Calu3 (cell line): ENCODE data around the gene XRN1. TPM values are rescaled to one million over a fixed set of nuclear protein-coding genes. Genes with fewer than 3 reads are reported as not detected.
"Not testable (repeated sequence)": the region's sequence is repeated elsewhere in the genome, so short reads cannot be mapped to it uniquely, and the experiment has no call there.

ENCODE experiments used
- BruUV-seq: library from RNA; stranded (reverse); fragments of 400-500 nt; replicated peaks from 2 replicates; lab custom pipeline; 2021; lab: Mats Ljungman, UMichigan
- CTCF ChIA-PET: fragments of 300-600 bp; sonication (Branson Sonifier 250); formaldehyde crosslinking; loops from one replicate; lab custom pipeline; 2022; ENCODE audit warnings: antibody characterized with exemption; lab: Charles Lee
- DNase-seq: peaks from one replicate; pipeline ENCODE4 v3.0.0; 2022
- H3K27ac Mint-ChIP-seq: one replicate; pipeline ENCODE4 v1.8.0; 2022; ENCODE audit warnings: mixed read lengths; ENCODE audit not compliant: unreplicated experiment
- H3K27me3 Mint-ChIP-seq: one replicate; pipeline ENCODE4 v1.8.0; 2022; ENCODE audit warnings: mixed read lengths; ENCODE audit not compliant: unreplicated experiment
- H3K36me3 Mint-ChIP-seq: one replicate; pipeline ENCODE4 v1.8.0; 2022; ENCODE audit warnings: mild to moderate bottlenecking, moderate library complexity, mixed read lengths; ENCODE audit not compliant: insufficient read depth, unreplicated experiment
- H3K4me1 Mint-ChIP-seq: one replicate; pipeline ENCODE4 v1.8.0; 2022; ENCODE audit warnings: mild to moderate bottlenecking, low read depth, mixed read lengths; ENCODE audit not compliant: unreplicated experiment
- H3K4me3 Mint-ChIP-seq: one replicate; pipeline ENCODE4 v1.8.0; 2022; ENCODE audit warnings: mild to moderate bottlenecking, low read depth, moderate library complexity, mixed read lengths; ENCODE audit not compliant: unreplicated experiment
- H3K9me3 Mint-ChIP-seq: one replicate; pipeline ENCODE4 v1.8.0; 2022; ENCODE audit warnings: low read depth, mixed read lengths; ENCODE audit not compliant: unreplicated experiment
- intact Hi-C: fragments of 100-400 bp; cut with micrococcal nuclease; formaldehyde crosslinking; loops from one replicate; pipeline ENCODE4 v1.10.0; 2022; ENCODE audit not compliant: unreplicated experiment
- total RNA-seq: library from RNA; stranded (reverse); gene quantifications from 2 replicates; pipeline ENCODE4 v1.2.3, GENCODE V29; 2022
- TF ChIP-seq, protein P1 (sequence below): fragments of 200-600 bp; IDR thresholded peaks from one replicate; pipeline ENCODE4 v1.8.0; 2022; ENCODE audit warnings: antibody characterized with exemption; ENCODE audit not compliant: unreplicated experiment

Gene XRN1
- total RNA-seq, 1 experiment from 2014 or later = 59.7 TPM

DNA sequence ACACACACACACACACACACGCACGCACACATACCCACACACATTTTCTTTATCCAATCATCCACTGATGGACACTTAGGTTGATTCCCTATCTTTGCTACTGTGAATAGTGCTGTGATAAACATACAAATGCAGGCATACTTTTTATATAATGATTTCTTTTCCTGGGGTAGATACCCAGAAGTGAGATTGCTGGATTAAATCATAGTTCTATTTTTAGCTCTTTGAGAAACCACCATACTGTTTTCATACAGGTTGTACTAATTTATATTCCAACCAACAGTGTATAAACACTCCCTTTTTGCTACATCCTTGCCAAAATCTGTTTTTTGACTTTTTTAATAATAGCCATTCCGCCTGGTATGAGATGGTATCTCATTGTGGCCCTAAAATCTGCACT is 127.9 kb downstream of the XRN1 start:
- no peak for DNase-seq
- CTCF ChIA-PET = no interaction called here
- Mint-ChIP-seq H3K9me3 (peaks cover 2% of the 10 kb centered on the region), H3K27me3 (no peaks in the 10 kb centered on the region), H3K4me1 (no peaks in the 10 kb centered on the region), H3K4me3 (no peak overlapping the region), H3K27ac (no peak overlapping the region), H3K36me3 (peaks cover 12% of the 10 kb centered on the region)
- TF ChIP-seq, protein P1, sequence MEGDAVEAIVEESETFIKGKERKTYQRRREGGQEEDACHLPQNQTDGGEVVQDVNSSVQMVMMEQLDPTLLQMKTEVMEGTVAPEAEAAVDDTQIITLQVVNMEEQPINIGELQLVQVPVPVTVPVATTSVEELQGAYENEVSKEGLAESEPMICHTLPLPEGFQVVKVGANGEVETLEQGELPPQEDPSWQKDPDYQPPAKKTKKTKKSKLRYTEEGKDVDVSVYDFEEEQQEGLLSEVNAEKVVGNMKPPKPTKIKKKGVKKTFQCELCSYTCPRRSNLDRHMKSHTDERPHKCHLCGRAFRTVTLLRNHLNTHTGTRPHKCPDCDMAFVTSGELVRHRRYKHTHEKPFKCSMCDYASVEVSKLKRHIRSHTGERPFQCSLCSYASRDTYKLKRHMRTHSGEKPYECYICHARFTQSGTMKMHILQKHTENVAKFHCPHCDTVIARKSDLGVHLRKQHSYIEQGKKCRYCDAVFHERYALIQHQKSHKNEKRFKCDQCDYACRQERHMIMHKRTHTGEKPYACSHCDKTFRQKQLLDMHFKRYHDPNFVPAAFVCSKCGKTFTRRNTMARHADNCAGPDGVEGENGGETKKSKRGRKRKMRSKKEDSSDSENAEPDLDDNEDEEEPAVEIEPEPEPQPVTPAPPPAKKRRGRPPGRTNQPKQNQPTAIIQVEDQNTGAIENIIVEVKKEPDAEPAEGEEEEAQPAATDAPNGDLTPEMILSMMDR = no peak
- intact Hi-C loops = no loop called here
- BruUV-seq = no TSS peak

GRCh38 chr3:142319094-142319493 is 128.7 kb downstream of the XRN1 start:
- H3K36me3 Mint-ChIP-seq = peaks cover 7% of the 10 kb centered on the region
- TF ChIP-seq, protein P1 = no peak
- H3K27me3 Mint-ChIP-seq = no peaks in the 10 kb centered on the region
- H3K9me3 Mint-ChIP-seq = peaks cover 2% of the 10 kb centered on the region
- no TSS peak for BruUV-seq
- no peak overlapping the region for H3K4me3 Mint-ChIP-seq
- DNase-seq = no peak
- CTCF ChIA-PET = no interaction called here
- no peaks in the 10 kb centered on the region for H3K4me1 Mint-ChIP-seq
- intact Hi-C loops = no loop called here
- H3K27ac Mint-ChIP-seq = no peak overlapping the region

GRCh38 chr3:142318331-142318730 is 129.5 kb downstream of the XRN1 start:
- H3K4me1 Mint-ChIP-seq = no peaks in the 10 kb centered on the region
- peaks cover 2% of the 10 kb centered on the region for H3K9me3 Mint-ChIP-seq
- DNase-seq = no peak

DNA sequence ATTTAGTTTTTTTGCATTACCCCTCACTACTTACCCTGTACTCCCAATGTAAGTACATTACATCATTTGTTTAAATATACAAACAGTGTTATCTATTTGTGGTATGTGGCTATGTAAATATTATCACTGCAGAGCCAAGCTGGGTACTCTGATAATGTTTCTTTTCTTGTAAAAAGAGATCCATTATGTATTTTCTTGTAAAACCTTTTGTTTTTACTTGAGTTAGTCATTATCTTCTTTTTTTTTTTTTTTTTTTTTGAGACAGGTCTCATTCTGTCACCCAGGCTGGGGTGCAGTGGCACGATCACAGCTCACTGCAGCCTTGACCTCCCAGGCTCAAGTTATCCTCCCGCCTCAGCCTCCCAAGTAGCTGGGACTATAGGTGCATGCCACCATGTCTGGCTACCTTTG is 131.9 kb downstream of the XRN1 start:
- CTCF ChIA-PET = interaction anchor here (0.7 to 1.1 kb wide), 2 partner anchors 34 to 359 kb away, joined by 3 read pairs; no protein-coding TSS in a partner anchor

More at GRCh38 chr3:142318331-142318730, 129.5 kb downstream of the XRN1 start:
- Mint-ChIP-seq H3K36me3 (peaks cover 7% of the 10 kb centered on the region), H3K27me3 (no peaks in the 10 kb centered on the region), H3K4me3 (no peak overlapping the region), H3K27ac (no peak overlapping the region)
- intact Hi-C loops = no loop called here
- CTCF ChIA-PET = no interaction called here
- TF ChIP-seq, protein P1 = no peak
- no TSS peak for BruUV-seq

DNA sequence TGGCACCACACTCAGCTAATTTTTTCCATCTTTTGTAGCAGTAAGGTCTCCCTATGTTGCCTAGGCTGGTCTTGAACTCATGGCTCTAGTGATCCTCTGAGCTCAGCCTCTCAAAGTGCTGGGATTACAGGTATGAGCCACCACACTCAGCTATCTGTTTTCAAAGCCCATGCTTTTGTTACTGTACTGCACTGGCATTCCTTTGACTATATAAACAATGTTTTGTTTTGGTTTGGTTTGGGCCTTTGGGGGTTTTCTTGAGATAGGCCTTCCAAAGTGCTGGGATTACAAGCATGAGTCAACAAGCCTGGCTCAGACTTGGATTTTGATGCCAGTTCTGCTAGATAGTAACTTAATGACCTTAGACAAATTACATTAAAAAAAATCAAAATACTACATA is 132.8 kb downstream of the XRN1 start:
- DNase-seq = no peak
- Mint-ChIP-seq H3K4me3 (no peak overlapping the region), H3K4me1 (no peaks in the 10 kb centered on the region), H3K36me3 (peaks cover 13% of the 10 kb centered on the region), H3K27ac (no peak overlapping the region), H3K9me3 (peaks cover under 1% of the 10 kb centered on the region), H3K27me3 (no peaks in the 10 kb centered on the region)
- TF ChIP-seq, protein P1 = no peak
- BruUV-seq = no TSS peak
- CTCF ChIA-PET = no interaction called here
- intact Hi-C loops = no loop called here

More for the DNA sequence above, 131.9 kb downstream of the XRN1 start:
- H3K27me3 Mint-ChIP-seq, BruUV-seq, H3K27ac Mint-ChIP-seq, H3K4me3 Mint-ChIP-seq, DNase-seq, intact Hi-C loops, H3K9me3 Mint-ChIP-seq, H3K4me1 Mint-ChIP-seq: not testable (repeated sequence)
- H3K36me3 Mint-ChIP-seq = peaks cover 13% of the 10 kb centered on the region
